Hair follicle dermal papilla cell (primary cell): ENCODE measurements around the gene TDRKH. TPM values are rescaled to one million over a fixed set of nuclear protein-coding genes. Genes with fewer than 3 reads are reported as not detected.

Experiments
- small RNA-seq: library from RNA; depleted of rRNA; stranded (forward); fragments of <200 nt; gene quantifications from one replicate; pipeline ENCODE3, GENCODE V24; 2012
- total RNA-seq: library from RNA; depleted of rRNA; stranded (reverse); fragments of >200 nt; gene quantifications from 2 replicates; pipeline ENCODE4 v1.2.3, GENCODE V29; 2012

The TDRKH gene
- 1.9 TPM in 2 replicates for total RNA-seq

GRCh38 chr1:151790071-151790939 lies at the start of gene TDRKH:
TDRKH (minus strand) TSS chr1:151790500; CDS start chr1:151783022, 7,478 bp downstream.

DNA sequence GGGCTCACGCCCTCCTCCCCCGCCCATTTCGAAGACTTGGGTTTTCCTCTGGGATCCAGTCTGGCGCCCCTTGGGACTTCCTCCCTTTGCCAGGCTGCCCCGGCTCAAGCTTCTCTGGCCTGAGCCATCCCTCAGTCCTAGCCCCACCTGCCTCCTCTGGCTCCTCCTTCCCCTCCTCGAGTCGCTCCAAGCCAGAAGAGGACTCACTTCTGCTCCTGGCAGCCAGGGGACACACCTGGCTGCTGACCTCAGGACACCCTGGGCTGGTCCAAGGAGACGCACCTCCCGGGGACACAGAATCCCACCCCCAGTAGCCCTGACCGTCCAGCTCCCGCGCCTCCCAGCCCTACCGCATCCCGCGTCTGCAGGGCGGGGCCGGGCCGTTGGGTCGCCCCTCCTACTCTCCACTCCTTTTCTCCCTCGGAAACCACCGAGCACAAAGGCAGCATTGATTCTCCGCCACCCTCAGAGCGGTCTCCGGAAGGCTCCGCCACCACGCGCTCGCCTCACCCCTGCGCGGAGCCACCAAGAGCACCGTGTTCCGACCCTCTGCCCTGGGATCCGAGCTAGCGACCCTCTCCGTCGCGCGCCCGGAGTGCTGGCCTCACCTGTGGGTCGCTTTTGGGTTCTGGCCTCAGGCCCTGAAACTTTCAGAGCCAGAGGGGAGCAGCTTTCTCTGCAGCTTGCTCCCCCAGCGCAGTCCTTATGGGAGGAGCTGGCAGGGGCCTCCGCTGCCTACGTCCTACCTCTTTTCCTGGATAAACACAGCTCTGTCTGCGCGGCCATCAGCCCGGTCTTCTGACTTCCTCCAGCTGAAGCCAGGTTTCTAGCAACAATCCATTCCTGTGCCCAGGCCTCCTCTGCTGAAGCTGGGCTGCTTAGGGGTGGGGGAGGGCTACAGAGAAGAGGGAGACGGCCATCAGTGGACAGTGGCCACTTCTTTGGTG lies 49.4 kb upstream of the TDRKH start, which contains the start of gene C2CD4D:
TSS of gene C2CD4D (minus strand) at position 364 of the 947 bp plus-strand sequence. CDS start 831 bp downstream, outside the sequence.

DNA sequence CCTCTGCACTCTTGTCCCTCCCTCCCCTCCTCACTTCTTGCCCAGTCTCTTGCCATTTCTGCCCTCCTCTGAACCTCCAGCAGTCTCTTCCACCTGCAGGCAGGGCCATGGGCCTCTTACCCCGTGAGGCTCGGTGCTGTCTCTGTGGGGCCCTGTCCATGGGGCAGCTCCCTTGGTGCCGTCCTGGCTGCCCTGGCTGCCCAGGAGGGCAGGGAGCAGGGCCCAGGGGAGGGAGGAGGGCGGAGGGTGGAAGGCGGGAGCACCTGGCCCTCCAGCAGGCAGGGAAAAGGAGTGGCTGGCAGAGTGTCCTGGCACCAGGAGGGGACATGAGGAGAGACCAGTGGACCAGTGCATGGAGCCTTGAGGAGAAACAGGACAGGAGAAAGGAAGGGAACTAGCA lies 41.3 kb upstream of the TDRKH start, which contains the start of gene RORC:
TSS of gene RORC (minus strand) at position 198 of the 400 bp plus-strand sequence. CDS start at position 160, 38 bp downstream.

DNA sequence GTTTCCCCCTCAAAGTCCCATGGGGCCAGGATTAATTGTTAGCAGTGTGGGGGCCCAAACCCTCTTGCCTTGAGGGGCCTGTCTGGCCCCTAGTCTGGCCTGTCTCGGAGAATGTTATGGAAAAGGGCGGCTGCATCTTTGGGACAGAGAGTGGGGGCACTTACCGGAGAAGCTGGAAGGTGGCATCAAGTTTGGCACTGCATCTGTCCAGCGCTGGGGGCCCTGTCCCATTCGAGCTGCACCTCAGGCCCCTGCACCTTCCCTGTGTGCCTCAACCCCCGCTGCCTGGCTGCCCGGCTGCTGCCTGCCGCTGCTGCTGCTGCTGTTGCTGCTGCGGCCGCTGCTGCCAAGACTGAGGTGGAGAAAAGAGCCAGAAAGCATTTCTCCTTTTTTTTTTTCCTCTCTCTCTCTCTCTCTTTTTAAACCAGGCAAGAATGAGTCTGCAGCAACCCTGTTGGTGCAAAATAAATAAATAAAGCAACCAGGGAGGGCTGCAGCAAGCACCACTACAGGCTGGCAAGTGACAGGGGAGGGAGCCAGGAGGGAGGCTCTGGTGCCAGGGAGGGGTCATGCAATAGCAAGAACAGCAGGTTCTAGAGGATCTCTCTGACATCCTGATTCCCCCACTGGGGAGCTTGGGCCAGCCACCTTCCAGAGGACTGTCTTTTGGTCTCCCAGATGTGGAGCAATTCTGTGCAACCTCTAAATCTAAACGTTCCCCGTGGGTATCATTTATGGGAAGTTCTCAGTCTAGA lies 14.9 kb upstream of the TDRKH start, which contains the start of gene LINGO4:
TSS of gene LINGO4 (minus strand) at position 354 of the 755 bp plus-strand sequence. CDS start 2,715 bp downstream, outside the sequence.

GRCh38 chr1:151762941-151763921 lies 27.1 kb downstream of the TDRKH start, which contains the start of gene MRPL9:
MRPL9 (minus strand) TSS chr1:151763496; CDS start chr1:151763479, 17 bp downstream.

Small RNA genes within 50 kb of the gene (small RNA-seq; reads per million reads assigned to genes)
- not detected for gene RNU6-662P

Other genes starting within 250 kb of the TDRKH start
- 27.3 and 28.7 TPM in 2 replicates for gene SNX27, start 178.4 kb downstream of the TDRKH start, total RNA-seq
- gene CELF3, start 73.7 kb downstream of the TDRKH start, total RNA-seq, result not detected in 2 replicates
- not detected in 2 replicates for gene RIIAD1, start 69.0 kb downstream of the TDRKH start, total RNA-seq
- 55.8 and 56.3 TPM in 2 replicates for gene MRPL9, start 27.0 kb downstream of the TDRKH start, total RNA-seq
- gene LINGO4, start 14.9 kb upstream of the TDRKH start, total RNA-seq, result not detected in 2 replicates
- 0.12 TPM in 1 of 2 replicates, not detected in the other for gene RORC, start 41.3 kb upstream of the TDRKH start, total RNA-seq
- not detected in 2 replicates for gene C2CD4D, start 49.3 kb upstream of the TDRKH start, total RNA-seq
- gene THEM5, start 63.2 kb upstream of the TDRKH start, total RNA-seq, result not detected in 2 replicates
- gene THEM4, start 119.0 kb upstream of the TDRKH start, total RNA-seq, result 11.4 and 11.7 TPM in 2 replicates
- gene S100A10, start 203.4 kb upstream of the TDRKH start, total RNA-seq, result 54.0 and 87.7 TPM in 2 replicates
- gene S100A11, start 246.5 kb upstream of the TDRKH start, total RNA-seq, result 138 and 180 TPM in 2 replicates